ENCODE measurements around the gene ELP4.

DNA sequence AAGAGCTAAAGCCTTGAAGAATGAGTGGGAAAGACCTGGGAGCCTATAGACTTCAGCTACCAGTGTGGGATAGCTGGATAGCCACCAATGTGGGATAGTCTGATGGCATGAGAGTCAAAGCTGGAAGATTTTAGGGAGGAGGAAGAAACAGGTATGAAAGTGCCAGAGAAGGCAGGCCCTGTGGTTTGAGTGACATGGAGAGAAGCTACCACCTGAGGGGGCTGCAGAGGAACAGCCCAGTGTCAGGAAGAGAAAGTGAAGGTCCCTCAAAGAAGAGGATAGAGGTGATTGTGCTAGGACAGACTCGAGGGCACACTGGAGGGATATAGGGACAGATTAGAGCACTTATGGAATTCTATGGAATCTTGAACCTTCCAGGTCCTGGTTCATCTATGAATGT is 324.7 kb downstream of the ELP4 start:
- TF ChIP-seq, protein P1, sequence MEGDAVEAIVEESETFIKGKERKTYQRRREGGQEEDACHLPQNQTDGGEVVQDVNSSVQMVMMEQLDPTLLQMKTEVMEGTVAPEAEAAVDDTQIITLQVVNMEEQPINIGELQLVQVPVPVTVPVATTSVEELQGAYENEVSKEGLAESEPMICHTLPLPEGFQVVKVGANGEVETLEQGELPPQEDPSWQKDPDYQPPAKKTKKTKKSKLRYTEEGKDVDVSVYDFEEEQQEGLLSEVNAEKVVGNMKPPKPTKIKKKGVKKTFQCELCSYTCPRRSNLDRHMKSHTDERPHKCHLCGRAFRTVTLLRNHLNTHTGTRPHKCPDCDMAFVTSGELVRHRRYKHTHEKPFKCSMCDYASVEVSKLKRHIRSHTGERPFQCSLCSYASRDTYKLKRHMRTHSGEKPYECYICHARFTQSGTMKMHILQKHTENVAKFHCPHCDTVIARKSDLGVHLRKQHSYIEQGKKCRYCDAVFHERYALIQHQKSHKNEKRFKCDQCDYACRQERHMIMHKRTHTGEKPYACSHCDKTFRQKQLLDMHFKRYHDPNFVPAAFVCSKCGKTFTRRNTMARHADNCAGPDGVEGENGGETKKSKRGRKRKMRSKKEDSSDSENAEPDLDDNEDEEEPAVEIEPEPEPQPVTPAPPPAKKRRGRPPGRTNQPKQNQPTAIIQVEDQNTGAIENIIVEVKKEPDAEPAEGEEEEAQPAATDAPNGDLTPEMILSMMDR (conservative IDR thresholded peaks at IDR 0.05; ENCODE audit: low read depth in 2 of 2), result peak; percentile 44 to 61
- TF ChIP-seq, protein P2, sequence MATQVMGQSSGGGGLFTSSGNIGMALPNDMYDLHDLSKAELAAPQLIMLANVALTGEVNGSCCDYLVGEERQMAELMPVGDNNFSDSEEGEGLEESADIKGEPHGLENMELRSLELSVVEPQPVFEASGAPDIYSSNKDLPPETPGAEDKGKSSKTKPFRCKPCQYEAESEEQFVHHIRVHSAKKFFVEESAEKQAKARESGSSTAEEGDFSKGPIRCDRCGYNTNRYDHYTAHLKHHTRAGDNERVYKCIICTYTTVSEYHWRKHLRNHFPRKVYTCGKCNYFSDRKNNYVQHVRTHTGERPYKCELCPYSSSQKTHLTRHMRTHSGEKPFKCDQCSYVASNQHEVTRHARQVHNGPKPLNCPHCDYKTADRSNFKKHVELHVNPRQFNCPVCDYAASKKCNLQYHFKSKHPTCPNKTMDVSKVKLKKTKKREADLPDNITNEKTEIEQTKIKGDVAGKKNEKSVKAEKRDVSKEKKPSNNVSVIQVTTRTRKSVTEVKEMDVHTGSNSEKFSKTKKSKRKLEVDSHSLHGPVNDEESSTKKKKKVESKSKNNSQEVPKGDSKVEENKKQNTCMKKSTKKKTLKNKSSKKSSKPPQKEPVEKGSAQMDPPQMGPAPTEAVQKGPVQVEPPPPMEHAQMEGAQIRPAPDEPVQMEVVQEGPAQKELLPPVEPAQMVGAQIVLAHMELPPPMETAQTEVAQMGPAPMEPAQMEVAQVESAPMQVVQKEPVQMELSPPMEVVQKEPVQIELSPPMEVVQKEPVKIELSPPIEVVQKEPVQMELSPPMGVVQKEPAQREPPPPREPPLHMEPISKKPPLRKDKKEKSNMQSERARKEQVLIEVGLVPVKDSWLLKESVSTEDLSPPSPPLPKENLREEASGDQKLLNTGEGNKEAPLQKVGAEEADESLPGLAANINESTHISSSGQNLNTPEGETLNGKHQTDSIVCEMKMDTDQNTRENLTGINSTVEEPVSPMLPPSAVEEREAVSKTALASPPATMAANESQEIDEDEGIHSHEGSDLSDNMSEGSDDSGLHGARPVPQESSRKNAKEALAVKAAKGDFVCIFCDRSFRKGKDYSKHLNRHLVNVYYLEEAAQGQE (IDR thresholded peaks at IDR 0.05; ENCODE audit: unreplicated experiment), result no peak
- TF ChIP-seq EZH2phosphoT487 (IDR thresholded peaks at IDR 0.05; ENCODE audit: unreplicated experiment), result no peak
- TF ChIP-seq JUNB (IDR thresholded peaks at IDR 0.05; ENCODE audit: unreplicated experiment), result no peak
- no peak for TF ChIP-seq POLR2AphosphoS5 (IDR thresholded peaks at IDR 0.05; ENCODE audit: low read depth)
- no peak for TF ChIP-seq ZNF114 (CRISPR knock-in tag; IDR thresholded peaks at IDR 0.05)
- TF ChIP-seq EZH2 (IDR thresholded peaks at IDR 0.05; ENCODE audit: low read depth, unreplicated experiment), result no peak
- TF ChIP-seq, protein P3, sequence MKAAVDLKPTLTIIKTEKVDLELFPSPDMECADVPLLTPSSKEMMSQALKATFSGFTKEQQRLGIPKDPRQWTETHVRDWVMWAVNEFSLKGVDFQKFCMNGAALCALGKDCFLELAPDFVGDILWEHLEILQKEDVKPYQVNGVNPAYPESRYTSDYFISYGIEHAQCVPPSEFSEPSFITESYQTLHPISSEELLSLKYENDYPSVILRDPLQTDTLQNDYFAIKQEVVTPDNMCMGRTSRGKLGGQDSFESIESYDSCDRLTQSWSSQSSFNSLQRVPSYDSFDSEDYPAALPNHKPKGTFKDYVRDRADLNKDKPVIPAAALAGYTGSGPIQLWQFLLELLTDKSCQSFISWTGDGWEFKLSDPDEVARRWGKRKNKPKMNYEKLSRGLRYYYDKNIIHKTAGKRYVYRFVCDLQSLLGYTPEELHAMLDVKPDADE (IDR thresholded peaks at IDR 0.05), result no peak
- no peak for TF ChIP-seq CREB1 (CRISPR knock-in tag; IDR thresholded peaks at IDR 0.05; ENCODE audit: low read depth)
- TF ChIP-seq ZNF331 (CRISPR knock-in tag; IDR thresholded peaks at IDR 0.05; ENCODE audit: low read depth), result no peak
- no peak for TF ChIP-seq STAT1 (IDR thresholded peaks at IDR 0.05; ENCODE audit: unreplicated experiment)
